ENCODE results near the gene IGSF9B. TPM values are rescaled to one million over a fixed set of nuclear protein-coding genes. Genes with fewer than 3 reads are reported as not detected.

The IGSF9B gene
- total RNA-seq, 2 experiments from 2014 or later, result 124 to 136 TPM

- no peaks in the 10 kb centered on the region for H3K4me1 Mint-ChIP-seq (ENCODE audit: low read depth)
- no peak overlapping the region for H3K27ac Mint-ChIP-seq
- H3K36me3 Mint-ChIP-seq (ENCODE audit: low read depth), result no peaks in the 10 kb centered on the region
- no peak for DNase-seq
- ChIA-PET CTCF (no interaction called here), POLR2A (no interaction called here)
- intact Hi-C loops (cut with micrococcal nuclease), result no loop called here
- no peaks in the 10 kb centered on the region for H3K9me3 Mint-ChIP-seq
- ATAC-seq, result no peak
- no peak overlapping the region for H3K4me3 Mint-ChIP-seq
- peaks cover 22% of the 10 kb centered on the region for H3K27me3 Mint-ChIP-seq
- TF ChIP-seq, protein P1, sequence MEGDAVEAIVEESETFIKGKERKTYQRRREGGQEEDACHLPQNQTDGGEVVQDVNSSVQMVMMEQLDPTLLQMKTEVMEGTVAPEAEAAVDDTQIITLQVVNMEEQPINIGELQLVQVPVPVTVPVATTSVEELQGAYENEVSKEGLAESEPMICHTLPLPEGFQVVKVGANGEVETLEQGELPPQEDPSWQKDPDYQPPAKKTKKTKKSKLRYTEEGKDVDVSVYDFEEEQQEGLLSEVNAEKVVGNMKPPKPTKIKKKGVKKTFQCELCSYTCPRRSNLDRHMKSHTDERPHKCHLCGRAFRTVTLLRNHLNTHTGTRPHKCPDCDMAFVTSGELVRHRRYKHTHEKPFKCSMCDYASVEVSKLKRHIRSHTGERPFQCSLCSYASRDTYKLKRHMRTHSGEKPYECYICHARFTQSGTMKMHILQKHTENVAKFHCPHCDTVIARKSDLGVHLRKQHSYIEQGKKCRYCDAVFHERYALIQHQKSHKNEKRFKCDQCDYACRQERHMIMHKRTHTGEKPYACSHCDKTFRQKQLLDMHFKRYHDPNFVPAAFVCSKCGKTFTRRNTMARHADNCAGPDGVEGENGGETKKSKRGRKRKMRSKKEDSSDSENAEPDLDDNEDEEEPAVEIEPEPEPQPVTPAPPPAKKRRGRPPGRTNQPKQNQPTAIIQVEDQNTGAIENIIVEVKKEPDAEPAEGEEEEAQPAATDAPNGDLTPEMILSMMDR (IDR thresholded peaks at IDR 0.05), result no peak
Measured at GRCh38 chr11:133860151-133860550, 96.6 kb downstream of the IGSF9B start.

Other genes starting within 250 kb of the IGSF9B start
- not detected for gene SPATA19, start 111.5 kb downstream of the IGSF9B start, total RNA-seq
- gene JAM3, start 112.1 kb upstream of the IGSF9B start, total RNA-seq, result 10 to 100 TPM; 24.9 to 26.8 TPM